Testis (tissue), 2 donors: ENCODE data around the gene ACER3.

Experiments
- CTCF ChIP-seq, 3 experiments: fragments of 450-650 bp in 2 of 3; fragments of 200-600 bp in 1 of 3; sonication (generic) in 1 of 3; IDR thresholded peaks; one replicate each; pipeline ENCODE4 v1.5.1; 2016 to 2019; ENCODE audit warnings: antibody characterized with exemption in 3 of 3, mild to moderate bottlenecking in 2 of 3, moderate library complexity in 1 of 3
- POLR2A ChIP-seq: fragments of 450-650 bp; IDR thresholded peaks from one replicate; pipeline ENCODE4 v1.6.1; 2017; ENCODE audit warnings: antibody characterized with exemption, mild to moderate bottlenecking, moderate library complexity

GRCh38 chr11:77071671-77072605, 211.2 kb downstream of the ACER3 start:
- TF ChIP-seq CTCF (IDR thresholded peaks at IDR 0.05) (no peak), POLR2A (no peak)
